ENCODE measurements around the gene HDAC7. TPM values are rescaled to one million over a fixed set of nuclear protein-coding genes. Genes with fewer than 3 reads are reported as not detected.

The HDAC7 gene
- total RNA-seq, 1 experiment from 2014 or later, result 71.2 TPM

DNA sequence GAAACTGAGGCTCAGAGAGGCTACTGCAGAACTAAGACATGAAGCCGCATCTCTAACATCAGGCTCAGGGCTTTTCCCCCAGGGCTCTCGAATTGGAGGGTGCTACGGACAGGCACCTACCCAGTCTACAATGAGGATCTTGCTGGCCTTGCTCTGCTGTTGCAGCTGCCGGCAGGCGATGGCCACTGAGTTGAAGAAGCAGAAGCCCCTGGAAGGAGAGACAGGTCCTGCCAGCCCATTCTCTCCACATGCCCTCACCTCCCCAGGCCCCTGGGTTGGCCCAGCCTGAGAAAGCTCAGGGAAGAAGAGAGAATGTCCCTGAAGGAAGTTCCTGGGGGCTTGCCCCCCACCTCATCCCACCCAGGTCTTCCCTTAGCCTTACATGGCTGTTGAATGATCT lies 30.6 kb downstream of the HDAC7 start:
- Histone ChIP-seq H3K36me3 (ENCODE audit: control insufficient read depth, insufficient read depth, low read length) (peaks cover 5% of the 10 kb centered on the region), H3K27me3 (replicated peaks; ENCODE audit: control insufficient read depth, insufficient read depth, low read length) (no peaks in the 10 kb centered on the region), H3K4me3 (ENCODE audit: low read depth, low read length) (no peak overlapping the region), H3K4me1 (no peaks in the 10 kb centered on the region), H3K9me3 (no peaks in the 10 kb centered on the region)
- Mint-ChIP-seq H3K4me1 (ENCODE audit: low read depth, unreplicated experiment) (no peaks in the 10 kb centered on the region), H3K36me3 (ENCODE audit: insufficient read depth, unreplicated experiment) (peaks cover 69% of the 10 kb centered on the region), H3K27ac (ENCODE audit: unreplicated experiment) (no peak overlapping the region), H3K9me3 (ENCODE audit: unreplicated experiment) (no peaks in the 10 kb centered on the region), H3K27me3 (ENCODE audit: insufficient read depth, unreplicated experiment) (no peaks in the 10 kb centered on the region), H3K4me3 (ENCODE audit: unreplicated experiment) (no peak overlapping the region)
- CTCF ChIA-PET, result interaction anchor here (0.8 to 2.3 kb wide), 3 partner anchors 21 to 51 kb away, joined by 3 to 19 read pairs (median 3); no protein-coding TSS in a partner anchor
- POLR2A ChIA-PET, result no interaction called here
- DNase-seq, result no peak
- intact Hi-C loops (cut with micrococcal nuclease; ENCODE audit: unreplicated experiment), result no loop called here
- TF ChIP-seq, protein P1, sequence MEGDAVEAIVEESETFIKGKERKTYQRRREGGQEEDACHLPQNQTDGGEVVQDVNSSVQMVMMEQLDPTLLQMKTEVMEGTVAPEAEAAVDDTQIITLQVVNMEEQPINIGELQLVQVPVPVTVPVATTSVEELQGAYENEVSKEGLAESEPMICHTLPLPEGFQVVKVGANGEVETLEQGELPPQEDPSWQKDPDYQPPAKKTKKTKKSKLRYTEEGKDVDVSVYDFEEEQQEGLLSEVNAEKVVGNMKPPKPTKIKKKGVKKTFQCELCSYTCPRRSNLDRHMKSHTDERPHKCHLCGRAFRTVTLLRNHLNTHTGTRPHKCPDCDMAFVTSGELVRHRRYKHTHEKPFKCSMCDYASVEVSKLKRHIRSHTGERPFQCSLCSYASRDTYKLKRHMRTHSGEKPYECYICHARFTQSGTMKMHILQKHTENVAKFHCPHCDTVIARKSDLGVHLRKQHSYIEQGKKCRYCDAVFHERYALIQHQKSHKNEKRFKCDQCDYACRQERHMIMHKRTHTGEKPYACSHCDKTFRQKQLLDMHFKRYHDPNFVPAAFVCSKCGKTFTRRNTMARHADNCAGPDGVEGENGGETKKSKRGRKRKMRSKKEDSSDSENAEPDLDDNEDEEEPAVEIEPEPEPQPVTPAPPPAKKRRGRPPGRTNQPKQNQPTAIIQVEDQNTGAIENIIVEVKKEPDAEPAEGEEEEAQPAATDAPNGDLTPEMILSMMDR (IDR thresholded peaks at IDR 0.05; ENCODE audit: insufficient read depth in 1 of 2, low read depth in 1 of 2, low read length in 1 of 2, severe bottlenecking in 1 of 2, unreplicated experiment in 1 of 2), result no peak
- no TSS peak for BruUV-seq (replicated peaks)

DNA sequence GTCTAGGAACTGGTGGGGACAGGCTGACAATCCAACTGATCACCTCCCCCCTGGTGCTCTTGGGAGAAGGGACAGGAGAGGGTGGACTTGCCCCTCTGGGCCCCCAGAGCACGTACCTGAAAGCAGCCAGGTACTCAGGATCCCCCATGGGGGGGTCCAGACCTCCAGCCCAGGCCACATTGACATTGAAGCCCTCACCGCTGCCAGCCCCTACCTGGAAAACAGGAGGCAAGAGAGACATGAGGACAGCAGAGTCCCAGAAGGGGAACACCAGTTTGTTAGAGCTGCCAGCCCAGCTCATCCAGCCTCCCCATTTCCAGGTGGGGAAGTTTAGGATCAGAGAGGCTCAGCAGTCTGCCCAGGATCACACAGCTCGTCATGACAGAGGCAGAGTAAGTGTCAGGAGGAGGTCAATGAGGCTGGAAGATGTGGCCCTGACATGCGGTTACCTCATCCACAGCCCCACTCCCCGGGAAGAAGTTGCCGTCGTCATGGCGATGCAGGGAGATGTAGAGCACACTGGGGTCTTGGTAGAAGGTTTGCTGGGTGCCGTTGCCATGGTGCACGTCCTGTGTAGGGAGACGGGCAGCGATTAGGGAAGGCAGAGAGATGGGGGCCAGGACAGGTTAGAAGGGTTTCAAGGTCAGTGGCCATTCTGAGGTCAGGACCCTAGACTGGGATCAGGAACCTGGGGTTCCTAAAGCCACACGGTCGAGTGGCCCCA lies 31.9 kb downstream of the HDAC7 start:
- H3K4me1 Mint-ChIP-seq (ENCODE audit: low read depth, unreplicated experiment), result no peaks in the 10 kb centered on the region
- TF ChIP-seq, protein P1 (IDR thresholded peaks at IDR 0.05; ENCODE audit: insufficient read depth in 1 of 2, low read depth in 1 of 2, low read length in 1 of 2, severe bottlenecking in 1 of 2, unreplicated experiment in 1 of 2), result no peak
- no peaks in the 10 kb centered on the region for H3K27me3 Mint-ChIP-seq (ENCODE audit: insufficient read depth, unreplicated experiment)
- H3K9me3 ChIP-seq, result no peaks in the 10 kb centered on the region
- ChIA-PET CTCF (interaction anchor here (0.7 to 2.3 kb wide), 3 partner anchors 10 to 51 kb away, joined by 4 to 19 read pairs (median 4); no protein-coding TSS in a partner anchor), POLR2A (no interaction called here)
- no peaks in the 10 kb centered on the region for H3K9me3 Mint-ChIP-seq (ENCODE audit: unreplicated experiment)
- no peak overlapping the region for H3K27ac Mint-ChIP-seq (ENCODE audit: unreplicated experiment)
- no peak overlapping the region for H3K4me3 Mint-ChIP-seq (ENCODE audit: unreplicated experiment)
- H3K36me3 Mint-ChIP-seq (ENCODE audit: insufficient read depth, unreplicated experiment), result peaks cover 62% of the 10 kb centered on the region
- peaks cover 5% of the 10 kb centered on the region for H3K36me3 ChIP-seq (ENCODE audit: control insufficient read depth, insufficient read depth, low read length)
- no peak overlapping the region for H3K4me3 ChIP-seq (ENCODE audit: low read depth, low read length)
- H3K27me3 ChIP-seq (replicated peaks; ENCODE audit: control insufficient read depth, insufficient read depth, low read length), result no peaks in the 10 kb centered on the region
- BruUV-seq (replicated peaks), result no TSS peak
- intact Hi-C loops (cut with micrococcal nuclease; ENCODE audit: unreplicated experiment), result no loop called here
- no peak for DNase-seq
- H3K4me1 ChIP-seq, result no peaks in the 10 kb centered on the region

DNA sequence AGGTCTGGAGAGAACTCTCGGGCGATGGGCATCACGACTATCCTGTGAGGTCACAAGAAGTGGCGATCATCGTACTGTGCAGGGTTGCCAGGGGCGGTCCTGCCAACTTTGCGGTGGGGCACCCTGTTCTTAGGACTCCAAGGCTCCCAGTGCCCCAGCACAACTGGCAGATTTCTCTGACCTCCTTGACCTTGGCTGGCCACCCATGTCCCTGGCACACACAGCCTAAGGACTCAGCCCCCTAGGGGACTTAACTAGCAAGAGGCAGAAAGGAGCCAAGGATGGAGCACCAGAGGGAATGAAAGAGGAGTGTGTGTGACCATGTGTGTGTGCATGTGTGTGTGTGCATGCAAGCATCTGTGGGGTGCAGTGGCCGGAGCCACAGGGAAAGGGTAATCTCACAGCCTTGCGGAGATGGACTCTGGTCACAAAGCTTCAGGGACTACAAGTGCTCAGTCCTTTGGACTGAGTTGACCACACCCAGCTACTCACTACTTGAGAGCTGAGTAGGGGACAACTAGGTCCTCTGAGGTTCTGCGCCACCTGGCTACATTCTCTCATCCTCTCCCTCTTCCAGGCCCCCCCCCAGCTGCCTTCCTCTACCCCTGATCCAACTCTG lies 32.9 kb downstream of the HDAC7 start:
- peak overlapping the region; percentile 43 for H3K27ac Mint-ChIP-seq (ENCODE audit: unreplicated experiment)
- intact Hi-C loops (cut with micrococcal nuclease; ENCODE audit: unreplicated experiment), result no loop called here
- H3K36me3 ChIP-seq (ENCODE audit: control insufficient read depth, insufficient read depth, low read length), result peaks cover 5% of the 10 kb centered on the region
- no peak overlapping the region for H3K4me3 ChIP-seq (ENCODE audit: low read depth, low read length)
- no peaks in the 10 kb centered on the region for H3K4me1 ChIP-seq
- ChIA-PET CTCF (interaction anchor here (0.6 to 1.4 kb wide), 3 partner anchors 9 to 52 kb away, joined by 3 to 4 read pairs (median 4); no protein-coding TSS in a partner anchor), POLR2A (no interaction called here)
- no peak for DNase-seq
- no peaks in the 10 kb centered on the region for H3K4me1 Mint-ChIP-seq (ENCODE audit: low read depth, unreplicated experiment)
- no TSS peak for BruUV-seq (replicated peaks)
- no peaks in the 10 kb centered on the region for H3K9me3 ChIP-seq
- H3K9me3 Mint-ChIP-seq (ENCODE audit: unreplicated experiment), result no peaks in the 10 kb centered on the region
- H3K4me3 Mint-ChIP-seq (ENCODE audit: unreplicated experiment), result no peak overlapping the region
- peaks cover 63% of the 10 kb centered on the region for H3K36me3 Mint-ChIP-seq (ENCODE audit: insufficient read depth, unreplicated experiment)
- no peaks in the 10 kb centered on the region for H3K27me3 Mint-ChIP-seq (ENCODE audit: insufficient read depth, unreplicated experiment)
- TF ChIP-seq, protein P1 (IDR thresholded peaks at IDR 0.05; ENCODE audit: insufficient read depth in 1 of 2, low read depth in 1 of 2, low read length in 1 of 2, severe bottlenecking in 1 of 2, unreplicated experiment in 1 of 2), result no peak
- H3K27me3 ChIP-seq (replicated peaks; ENCODE audit: control insufficient read depth, insufficient read depth, low read length), result no peaks in the 10 kb centered on the region

Measured in Caco-2 (cell line).